GM21786 (cell line): ENCODE results near the gene LRRC75A.

ENCODE experiments used
- ATAC-seq: cut with Tn5 transposase; IDR thresholded peaks from one replicate; pipeline ENCODE4 v1.9.1; 2021; ENCODE audit not compliant: unreplicated experiment

LRRC75A gene

DNA sequence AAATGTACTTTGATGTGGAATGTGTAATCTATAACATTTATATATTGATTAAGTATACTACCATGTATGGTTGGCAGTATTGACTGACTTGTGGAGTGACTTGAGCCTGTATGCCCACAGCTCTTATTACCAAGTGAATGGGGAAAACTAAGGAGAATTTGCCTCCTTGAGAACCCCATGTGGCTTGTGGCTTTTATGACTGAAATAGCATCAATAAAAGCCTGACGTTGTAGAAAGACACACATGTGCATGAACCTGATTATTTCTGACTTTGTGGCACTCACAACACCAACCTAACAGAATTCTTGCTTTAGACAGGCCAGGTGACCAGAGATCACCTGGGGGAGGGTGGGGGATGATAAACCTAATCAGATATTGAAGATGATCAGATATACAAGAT is 2.1 kb upstream of the LRRC75A start:
- no peak for ATAC-seq

- ATAC-seq: no peak
Observed at GRCh38 chr17:16493531-16494046, 1.6 kb upstream of the LRRC75A start.

- no peak for ATAC-seq
Observed at GRCh38 chr17:16492613-16493530, 879 bp upstream of the LRRC75A start.

DNA sequence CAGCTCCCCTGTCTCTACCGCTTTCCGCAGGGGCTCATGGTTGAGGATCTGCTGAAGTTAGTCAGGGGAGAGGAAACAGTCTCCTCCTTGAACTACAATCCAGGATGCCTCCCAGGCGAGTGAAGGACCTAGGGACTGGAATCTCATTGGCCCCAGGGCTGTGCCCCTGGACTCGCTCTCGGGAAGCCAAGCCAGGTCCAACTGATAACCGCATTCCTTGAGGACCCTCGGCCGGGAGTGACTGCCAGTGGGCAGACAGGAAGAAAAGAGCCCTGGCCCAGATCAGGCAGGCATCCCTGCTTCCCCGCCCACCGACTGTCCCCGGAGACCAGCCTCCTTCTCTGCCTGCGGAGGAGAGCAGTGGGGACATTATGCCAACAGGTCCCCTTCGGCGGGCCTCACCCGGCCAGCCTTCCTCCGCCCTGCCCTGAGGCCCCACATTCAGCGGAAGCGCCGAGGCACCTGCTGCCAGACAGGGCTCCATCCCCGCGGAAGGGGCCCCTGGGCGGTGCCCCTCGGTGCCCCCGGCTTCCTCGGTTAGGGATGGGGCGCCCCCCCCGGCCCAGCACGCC is 776 bp downstream of the LRRC75A start:
- no peak for ATAC-seq

DNA sequence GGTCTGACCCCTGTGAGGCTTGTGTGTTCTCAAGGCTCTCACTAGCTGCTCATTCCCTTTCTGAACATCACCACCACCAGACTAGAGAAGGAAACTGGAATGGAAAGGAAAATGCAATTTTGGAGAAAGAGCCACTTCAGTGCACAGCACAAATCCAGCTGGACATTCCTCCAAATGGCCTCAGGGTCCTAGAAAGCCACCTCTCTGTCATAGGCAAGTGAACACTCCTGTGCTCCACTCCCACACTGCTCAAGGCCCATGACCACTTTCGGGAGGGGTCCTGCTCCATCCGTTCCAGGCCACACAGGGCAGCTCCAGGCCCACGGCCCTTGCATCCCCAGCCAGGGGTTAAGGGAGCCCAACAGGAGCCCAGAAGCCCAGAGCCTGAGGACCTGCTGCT is 2.6 kb downstream of the LRRC75A start:
- no peak for ATAC-seq

- ATAC-seq: no peak
Observed at GRCh38 chr17:16488968-16489337, 3.0 kb downstream of the LRRC75A start.

- no peak for ATAC-seq
Observed at GRCh38 chr17:16488186-16488967, 3.6 kb downstream of the LRRC75A start.

DNA sequence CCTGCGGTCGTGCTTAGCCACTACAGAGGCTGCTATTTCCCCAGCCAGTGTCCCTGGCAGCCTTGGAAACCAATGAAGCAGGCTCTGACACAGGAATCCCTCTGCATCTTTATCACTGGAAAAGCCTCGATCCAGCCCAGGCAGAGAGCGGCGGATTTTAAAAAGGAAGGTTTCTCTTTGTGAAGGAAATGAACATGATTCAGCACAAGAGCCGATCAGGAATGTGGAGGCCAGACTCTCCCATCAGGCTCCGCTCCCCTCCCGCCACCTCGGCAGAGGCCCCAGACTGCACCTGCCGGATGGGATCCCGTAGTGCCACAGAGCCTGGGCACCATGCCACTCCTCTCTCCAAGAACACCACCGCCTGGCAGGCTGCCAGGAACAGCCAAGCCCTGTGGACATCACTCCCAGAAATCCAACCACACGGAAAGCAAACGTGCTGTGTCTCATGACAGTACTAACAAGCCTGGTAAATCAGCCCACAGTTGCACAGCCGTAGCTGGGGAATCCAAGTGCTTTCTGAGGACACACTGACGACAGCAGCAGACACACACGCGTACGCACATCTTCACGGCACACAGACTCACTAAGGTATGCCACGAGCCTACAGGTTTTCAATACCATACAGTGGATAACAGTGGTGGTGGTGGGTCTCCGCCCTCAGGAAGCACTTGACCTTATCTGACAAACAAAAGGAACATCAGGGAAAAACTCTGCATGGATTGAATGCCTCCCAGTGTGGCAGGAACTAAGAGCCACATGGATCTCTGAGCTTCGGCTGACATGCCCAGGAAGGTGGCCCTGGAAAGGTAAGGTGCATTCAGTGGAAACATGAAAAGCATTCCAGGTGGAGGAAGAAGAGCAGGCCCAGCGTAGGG is 5.4 kb downstream of the LRRC75A start:
- no peak for ATAC-seq

DNA sequence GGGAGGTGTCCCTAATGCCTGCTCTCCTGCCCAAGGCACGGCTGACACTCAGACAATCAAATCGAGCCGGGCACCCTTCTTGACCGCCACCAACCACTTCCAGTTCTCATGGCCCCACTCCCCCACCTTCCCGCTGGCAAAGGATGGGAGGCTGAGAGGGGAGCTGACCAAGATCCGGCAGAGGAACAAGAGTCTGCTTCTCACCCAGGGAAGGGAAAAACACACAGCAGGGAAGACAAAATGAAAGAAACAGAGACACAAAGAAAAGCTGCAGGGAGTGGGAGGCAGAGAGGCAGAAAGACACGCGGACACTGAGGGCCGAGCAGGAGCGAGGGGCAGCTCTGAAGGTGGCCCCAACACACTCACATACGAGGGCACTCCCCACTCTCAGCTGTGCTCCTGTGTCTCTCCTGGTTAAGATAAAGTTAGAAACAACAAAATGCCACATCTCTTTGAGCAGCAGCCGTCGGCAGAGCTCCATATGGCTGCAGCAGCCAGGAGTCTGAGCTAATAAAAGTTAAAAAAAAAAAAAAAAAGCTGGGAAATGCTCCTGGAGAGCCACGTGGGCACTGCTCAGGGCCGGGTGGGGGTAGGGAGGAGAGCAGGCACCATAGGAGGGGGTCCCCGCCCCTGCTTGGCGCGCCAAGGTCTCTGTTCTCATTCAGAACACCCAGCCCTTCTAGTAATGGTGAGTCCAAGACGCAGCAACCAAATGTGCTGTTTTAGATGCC is 7.4 kb downstream of the LRRC75A start:
- no peak for ATAC-seq

DNA sequence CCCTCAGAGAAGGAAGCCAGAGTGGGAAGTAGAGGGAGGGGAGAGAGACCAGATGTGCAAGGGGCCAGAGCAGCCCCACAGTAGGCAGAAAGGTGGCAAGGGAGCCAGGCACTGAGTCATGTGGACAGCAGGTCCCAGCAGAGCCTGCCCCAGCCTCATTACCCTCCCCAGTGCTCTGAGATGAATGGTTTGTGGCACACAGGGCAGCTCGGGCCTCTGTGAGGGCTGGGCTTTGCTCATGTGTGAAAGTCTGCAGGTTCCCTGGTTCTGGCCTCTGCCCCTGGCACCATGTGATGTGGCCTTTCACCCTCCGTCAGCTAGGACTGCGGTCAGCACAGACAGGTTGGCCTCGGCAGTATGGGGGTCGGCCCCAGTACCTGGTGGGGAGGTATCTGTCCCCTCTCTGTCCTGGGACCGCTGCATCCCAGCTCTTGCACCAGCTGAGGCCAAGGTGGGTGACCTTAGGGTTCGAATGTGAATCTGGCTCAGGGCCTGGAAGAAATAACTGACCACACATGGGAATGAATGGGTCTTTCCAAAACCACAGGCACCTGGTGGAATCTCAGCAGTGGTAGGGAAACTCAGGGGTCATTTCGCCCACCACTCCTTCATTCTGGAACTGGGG is 8.9 kb downstream of the LRRC75A start:
- no peak for ATAC-seq

DNA sequence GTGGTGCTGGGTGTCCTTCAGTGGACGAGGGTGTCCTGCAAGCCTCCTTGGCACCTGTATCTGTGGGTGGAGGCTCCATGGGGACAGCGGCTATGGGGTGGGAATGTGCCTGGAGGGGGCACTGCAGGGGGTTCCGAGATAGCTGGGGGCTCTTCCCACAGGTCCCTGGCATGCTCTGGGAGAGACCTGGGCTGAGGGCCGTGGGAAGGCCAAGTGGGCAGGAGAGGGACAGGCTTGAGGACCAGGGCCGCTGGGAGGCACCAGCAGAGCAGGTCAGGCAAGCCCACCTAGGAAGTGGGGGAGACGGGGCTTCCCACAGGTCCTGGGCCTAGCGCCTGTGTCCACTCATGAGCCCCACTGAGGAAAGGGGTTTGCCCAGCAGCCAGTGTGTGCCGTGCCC is 9.7 kb downstream of the LRRC75A start:
- ATAC-seq: no peak

GRCh38 chr17:16480995-16481394 is 11.0 kb downstream of the LRRC75A start:
- no peak for ATAC-seq

DNA sequence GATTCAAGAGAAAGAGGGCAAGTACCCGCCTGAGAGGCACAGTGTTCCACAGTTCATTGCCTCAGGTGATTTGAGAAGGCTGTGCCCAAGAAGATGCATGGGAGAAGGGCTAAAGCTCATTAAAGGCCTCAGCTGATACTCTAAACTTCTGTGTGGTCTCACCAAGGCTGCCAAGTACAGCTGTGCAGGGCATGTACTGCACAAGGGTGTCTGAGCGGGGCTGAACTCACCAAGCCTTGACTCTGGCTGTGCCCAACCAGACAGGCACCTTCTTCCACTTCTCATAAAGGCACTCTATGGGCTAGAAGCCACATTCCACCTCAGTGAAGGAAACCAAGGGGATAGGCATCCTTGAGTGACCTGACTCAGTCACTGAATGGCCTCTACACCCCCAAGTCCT is 12.7 kb downstream of the LRRC75A start:
- no peak for ATAC-seq

GRCh38 chr17:16478649-16479048 is 13.3 kb downstream of the LRRC75A start:
- no peak for ATAC-seq

DNA sequence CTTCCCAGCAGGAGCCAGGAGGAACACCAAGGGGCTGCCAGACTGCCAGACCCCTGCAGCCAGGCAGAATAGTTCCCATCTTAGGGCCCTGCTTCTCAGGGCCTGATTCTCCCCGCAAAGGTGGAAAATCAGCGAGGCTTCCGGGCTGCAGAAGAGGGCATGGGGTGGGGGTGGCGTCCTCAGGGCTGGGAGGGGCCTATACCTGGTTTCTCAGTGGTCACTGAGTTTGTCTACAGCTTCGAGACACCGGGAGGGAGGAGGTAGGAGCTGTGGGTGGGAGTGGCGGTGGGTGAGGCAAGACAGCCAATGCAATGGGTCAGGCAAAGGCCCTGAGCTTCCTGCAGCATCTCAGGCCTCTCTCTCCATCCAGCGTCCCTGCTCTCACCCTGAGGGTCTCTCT is 14.3 kb downstream of the LRRC75A start:
- ATAC-seq: no peak

DNA sequence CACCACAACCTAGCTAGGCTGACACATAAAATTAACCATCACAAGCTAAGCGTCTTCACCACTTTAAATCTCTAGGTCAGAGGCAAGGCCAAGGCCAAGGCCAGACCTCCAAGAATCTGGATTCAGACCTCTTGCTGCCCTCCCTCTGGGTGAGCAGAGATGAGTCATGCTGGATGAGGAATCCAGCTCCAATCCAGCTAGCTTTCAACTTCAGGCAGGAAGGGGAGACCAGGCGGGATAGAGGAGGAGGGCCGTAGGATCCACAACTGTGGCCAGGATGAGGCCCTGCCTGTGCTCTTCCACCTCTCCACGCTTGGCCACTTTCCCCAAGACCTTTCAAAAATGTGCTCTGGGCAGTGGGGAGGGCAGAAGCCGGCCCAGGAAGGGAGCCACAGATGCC is 14.7 kb downstream of the LRRC75A start:
- no peak for ATAC-seq

- ATAC-seq: no peak
Observed at GRCh38 chr17:16475179-16475704, 16.8 kb downstream of the LRRC75A start.

- ATAC-seq: no peak
Observed at GRCh38 chr17:16474012-16474725, 17.8 kb downstream of the LRRC75A start.
